ENCODE measurements around the gene RAB5A.
"Not testable (repeated sequence)": the region's sequence is repeated elsewhere in the genome, so short reads cannot be mapped to it uniquely, and the experiment has no call there.

Gene RAB5A, protein sequence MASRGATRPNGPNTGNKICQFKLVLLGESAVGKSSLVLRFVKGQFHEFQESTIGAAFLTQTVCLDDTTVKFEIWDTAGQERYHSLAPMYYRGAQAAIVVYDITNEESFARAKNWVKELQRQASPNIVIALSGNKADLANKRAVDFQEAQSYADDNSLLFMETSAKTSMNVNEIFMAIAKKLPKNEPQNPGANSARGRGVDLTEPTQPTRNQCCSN

DNA sequence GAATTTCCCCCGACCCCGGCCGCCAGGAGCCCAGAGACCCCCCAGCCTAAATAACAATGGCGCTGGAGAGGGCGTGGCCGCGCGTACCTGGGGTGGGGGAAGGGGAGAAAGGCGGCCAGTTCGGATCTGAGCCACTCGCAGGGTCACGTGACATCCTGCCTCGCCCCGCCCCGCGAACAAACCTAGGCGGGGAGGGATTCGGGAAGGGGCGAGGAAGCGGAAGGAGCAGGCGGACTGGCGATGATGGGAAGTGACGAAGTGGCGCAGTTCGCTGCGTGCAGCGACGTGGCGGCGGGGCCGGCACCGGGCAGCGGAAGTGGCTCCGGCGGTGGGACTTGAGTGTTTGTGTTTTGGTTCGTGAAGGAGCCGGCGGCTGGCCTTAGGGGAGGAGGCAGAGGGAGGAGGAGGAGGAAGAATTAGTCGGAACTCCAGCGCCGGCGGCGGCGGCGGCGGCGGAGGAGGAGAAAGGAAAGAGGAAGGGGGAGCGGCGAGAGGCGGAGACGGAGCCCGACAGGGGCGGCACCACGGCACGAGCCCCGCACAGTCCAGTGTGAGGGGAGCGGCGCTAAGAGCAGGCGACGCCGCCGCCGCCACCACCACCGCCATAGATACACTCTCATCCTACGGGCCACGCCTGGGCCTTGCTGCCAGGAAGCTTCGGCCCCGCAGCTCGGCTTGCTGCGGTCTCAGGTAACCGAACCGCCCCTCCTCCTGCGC is at the start of gene RAB5A:
TSS of gene RAB5A (plus strand) at position 266 of the 717 bp plus-strand sequence. CDS start 3,802 bp downstream, outside the sequence.
- peak; percentile 96 for DNase-seq (ENCODE audit: low read depth)

DNA sequence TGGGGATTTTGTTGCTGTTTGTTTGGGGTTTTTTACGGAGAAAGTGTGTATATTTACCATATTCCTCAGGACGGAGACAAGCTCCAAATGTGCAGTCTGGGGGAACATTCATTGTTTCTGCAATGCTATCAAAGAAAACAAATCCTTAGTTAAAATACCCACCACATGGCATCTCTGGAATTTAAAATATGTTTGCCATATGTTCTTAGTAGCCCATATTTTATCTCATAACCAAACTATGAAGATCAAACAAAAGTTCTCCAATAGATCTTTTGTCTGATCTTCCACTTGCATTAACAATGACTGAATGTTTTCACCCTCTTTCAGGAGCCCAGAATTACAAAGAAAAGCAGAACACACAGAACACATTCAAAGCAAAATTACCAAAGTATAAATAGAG is 48.2 kb upstream of the RAB5A start:
- no peak for DNase-seq (ENCODE audit: low read depth)

DNA sequence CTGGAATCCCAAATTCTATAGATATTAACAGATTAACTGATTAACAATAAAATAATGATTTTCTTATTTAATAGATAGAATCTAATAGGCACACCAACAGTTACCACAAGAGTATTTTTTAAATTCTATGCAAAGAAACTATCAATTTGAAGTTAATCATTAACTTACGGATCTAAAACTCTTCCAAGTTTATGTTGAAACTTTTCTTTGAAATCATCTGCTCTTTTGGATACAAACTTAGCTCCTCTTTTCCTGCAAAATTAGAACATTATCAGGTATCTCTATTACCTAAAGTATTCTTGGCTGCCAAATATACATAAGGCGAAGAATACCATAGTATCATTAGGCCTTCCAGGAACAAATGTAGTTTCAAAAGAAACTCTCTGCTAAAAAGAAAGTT is 47.6 kb upstream of the RAB5A start:
- DNase-seq (ENCODE audit: low read depth), result no peak

DNA sequence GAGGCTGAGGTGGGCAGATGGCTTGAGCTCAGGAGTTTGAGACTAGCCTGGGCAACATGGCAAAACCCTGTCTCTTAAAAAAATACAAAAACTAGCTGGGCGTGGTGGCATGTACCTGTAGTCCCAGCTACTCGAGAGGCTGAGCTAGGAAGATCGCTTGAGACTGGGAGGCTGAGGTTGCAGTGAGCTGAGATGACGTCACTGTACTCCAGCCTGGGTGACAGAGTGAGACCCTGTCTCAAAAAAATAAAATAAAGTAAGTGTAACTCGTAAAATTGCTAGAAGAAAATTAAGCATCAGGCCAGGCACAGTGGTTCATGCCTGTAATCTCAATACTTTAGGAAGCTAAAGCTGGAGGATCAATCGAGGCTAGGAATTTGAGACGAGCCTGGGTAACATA is 47.1 kb upstream of the RAB5A start:
- DNase-seq (ENCODE audit: low read depth), result not testable (repeated sequence)

DNA sequence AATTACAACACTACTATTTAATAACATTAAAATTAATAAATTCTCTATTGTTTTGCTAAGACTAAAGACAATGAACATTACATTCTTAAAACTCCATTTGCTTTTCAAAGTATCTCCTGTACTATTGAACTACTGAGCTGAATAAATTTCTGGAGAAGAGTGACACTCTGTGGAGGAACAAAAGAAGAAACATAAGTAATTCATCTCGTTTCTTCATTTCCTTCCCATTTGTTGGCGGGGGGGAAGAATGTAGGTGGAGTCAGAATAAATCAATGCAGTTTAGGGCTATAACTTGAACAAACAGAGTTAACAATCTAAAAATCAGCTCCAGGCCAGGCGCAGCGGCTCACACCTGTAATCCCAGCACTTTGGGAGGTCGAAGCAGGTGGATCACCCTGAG is 45.6 kb upstream of the RAB5A start:
- DNase-seq (ENCODE audit: low read depth), result no peak

DNA sequence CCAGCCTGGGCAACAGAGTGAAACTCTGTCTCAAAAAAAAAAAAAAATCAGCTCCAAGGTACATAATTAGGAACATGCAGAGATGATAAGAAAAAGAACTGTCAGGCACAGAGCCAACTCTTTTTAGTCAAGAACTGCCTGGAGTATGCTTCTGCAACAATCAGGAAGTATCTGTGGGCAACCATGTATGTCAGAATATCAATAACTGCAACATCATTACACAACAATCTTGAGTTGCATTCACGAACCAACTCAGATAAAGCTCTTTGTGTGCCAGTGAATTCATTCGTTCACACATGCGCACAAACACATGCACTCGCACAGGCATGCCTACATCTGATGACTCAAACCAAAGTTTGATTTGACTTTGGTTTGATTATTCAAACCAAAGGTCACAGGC is 45.0 kb upstream of the RAB5A start:
- DNase-seq (ENCODE audit: low read depth), result no peak

DNA sequence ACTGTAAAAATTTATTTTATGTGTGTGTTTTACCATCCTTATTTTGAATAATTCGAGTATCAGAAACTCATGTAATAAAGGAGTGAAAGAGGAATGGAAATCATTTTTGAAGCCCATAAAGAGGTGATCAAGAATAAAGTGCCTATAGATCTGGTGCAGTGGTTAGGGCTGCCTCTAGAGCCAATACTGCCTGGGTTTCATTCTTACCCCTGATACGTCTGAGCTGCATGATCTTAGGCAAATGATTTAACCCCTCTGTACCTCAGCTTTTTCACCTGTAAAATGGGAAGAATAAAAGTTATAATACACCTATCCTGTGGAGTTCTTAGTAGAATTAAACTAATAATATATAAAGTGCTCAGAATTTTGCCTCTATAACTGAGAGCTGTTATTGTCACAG is 43.2 kb upstream of the RAB5A start:
- DNase-seq (ENCODE audit: low read depth), result no peak

DNA sequence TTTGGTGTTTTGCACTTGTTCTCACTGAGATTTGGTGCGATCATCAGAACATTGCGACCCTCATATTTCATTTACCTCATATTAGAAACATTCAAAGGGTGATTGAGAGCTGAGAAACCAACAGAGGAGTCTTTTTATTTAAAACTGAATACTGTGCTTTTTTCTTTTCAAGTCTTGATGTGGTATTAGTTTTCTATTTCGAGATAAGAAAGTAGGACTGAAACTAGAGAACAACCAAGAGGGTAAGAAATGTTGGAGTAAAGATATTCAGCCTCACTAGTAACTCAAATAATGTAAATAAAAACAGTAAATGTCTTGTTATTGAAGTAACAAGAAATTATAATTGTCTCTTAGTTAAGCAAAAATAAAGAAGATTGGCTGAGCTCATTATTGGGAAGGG is 39.4 kb upstream of the RAB5A start:
- DNase-seq (ENCODE audit: low read depth), result no peak

DNA sequence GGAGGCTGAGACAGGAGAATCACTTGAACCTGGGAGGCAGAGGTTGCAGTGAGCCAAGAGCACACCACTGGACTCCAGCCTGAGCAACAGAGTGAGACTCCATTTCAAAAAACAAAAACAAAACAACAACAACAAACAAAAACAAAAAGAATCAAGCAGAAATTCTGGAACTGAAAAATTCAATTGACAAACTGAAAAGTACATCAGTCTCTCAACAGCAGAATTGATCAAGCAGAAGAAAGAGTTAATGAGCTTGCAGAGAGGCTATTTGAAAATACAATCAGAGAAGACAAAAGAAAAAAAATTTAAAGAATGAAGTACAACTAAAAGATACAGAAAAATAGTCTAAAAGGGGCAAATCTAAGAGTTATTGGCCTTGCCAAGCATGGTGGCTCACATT is 35.4 kb upstream of the RAB5A start:
- DNase-seq (ENCODE audit: low read depth), result no peak

DNA sequence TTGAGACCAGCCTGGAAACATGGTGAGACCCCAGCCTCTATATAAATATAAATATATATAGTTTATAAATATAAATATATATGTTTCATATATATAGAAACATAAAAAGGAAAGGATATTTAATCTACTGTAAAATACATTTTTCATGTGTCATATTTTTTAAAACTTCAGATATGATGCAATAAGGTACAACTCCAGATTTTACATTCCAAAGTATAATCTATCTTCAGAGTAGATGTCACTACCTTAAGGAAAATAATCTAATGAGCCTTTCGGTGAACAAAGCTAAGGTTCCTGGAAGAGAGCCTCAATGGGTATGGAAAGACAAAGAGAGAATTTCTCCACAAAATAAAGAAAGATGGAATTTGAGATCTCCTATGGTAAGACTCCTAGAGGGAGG is 29.7 kb upstream of the RAB5A start:
- no peak for DNase-seq (ENCODE audit: low read depth)

DNA sequence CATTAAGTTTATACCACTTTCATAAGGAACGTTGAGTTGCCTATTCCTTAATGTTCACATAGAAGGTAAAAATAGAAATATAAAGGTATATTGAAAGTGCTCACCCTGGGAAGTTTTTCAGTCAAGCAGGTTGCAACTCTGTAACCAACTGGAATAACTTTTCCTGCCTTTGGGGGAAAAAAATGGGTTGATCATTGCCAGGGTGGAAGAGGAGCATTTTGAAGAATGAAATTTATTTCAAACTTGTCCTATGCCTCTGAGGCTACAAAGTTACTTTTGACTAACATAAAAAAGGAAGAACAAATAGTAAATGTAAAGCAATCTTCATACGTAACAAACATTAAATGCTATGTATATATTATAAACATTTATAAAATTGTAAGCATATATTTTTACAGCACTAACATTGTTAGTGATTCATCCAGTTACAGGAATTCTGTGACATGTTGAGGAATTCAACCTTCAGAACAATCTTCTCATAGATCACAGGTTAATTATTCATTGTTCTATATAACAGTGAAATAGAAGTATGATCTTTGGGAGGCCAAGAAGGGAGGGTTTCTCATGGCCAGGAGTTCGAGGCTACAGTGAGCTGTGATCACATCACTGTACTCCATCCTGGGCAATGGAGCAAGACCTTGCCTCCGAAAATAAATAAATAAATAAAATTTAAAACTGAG is 26.4 kb upstream of the RAB5A start:
- DNase-seq (ENCODE audit: low read depth), result no peak

DNA sequence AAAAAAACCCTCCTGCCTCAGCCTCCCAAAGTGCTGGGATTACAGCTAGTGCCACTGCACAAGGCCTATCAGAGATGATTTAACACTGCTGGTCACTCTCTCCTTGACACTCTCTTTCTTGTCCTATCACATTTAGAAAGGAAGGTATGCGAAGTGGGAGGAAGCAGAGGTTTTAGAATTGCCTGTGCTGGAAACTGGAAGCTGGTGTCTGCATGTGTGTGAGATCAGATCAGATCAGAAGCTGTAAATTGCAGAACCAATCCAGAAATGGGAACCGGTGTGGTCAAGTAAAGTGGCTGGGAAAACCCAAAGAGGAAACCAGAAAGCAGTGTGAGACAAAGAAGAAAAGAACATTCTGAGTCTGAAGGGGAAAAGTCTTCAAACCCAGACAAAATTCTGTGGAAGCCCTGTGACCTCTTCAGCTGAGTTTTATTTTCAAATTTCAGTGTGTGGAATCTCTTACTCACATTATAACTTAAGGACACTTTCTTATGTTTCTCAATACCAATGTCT is 15.7 kb upstream of the RAB5A start:
- DNase-seq (ENCODE audit: low read depth), result no peak

DNA sequence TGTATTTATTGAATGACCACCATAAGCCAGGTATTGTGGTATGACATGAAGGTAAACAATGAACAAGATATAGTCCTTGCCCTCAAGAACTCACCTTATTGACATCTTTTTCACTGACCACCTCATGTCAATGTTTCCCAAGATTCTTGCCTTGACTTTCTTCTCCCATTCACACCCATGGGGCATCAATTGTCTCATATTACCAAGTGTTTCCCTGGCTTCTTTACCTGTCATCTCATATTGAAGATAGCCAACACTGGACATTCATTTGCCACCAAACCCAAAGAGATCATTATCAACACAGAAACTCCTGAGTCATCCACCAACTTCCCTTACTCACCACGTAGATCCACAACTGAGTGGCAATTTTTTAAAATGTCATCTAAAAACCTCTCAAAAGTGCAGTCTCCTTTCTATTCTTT is 15.1 kb upstream of the RAB5A start:
- no peak for DNase-seq (ENCODE audit: low read depth)

DNA sequence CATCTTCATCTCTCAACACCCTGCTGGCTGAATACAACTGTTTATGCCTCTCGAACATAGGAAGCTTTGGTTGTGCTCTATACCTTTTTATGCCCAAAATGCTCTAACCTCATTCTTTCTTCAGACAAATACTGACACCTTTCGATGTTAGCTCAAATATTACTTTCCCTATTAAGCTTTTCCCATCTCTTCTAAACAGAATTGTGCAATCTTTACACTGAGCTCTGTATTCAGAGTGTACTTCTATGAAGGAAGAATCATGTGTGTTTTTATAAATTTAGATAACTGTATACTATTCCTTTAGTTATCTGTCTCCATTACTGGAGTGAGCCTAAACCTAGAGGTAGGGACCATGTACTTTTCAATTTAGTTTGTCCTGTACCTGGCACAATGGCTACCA is 14.5 kb upstream of the RAB5A start:
- DNase-seq (ENCODE audit: low read depth), result no peak

DNA sequence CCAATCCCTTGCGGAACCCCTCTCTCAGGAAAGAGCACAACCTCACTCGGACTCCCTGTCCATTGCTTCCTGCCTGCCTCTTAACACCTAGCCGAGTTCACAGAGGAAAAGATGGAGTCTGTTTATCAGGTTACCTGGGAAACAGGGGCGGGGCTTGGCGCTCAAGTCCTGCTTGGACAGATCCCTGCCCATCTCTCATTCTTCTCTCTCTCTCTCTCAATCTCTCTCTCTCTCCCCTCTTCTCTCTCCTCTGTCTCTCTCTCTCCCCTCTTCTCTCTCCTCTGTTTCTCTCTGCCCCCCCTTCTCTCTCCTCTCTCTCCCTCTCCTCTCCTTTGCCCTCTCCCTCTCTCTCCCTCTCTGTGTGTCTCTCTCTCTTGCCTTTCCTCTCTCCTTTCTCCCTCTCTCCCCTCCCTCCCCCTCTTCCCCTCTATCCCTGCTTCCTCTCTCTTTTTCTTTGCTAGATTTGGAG is 12.8 kb upstream of the RAB5A start, which contains the start of gene EFHB:
TSS of gene EFHB (minus strand) at position 120 of the 469 bp plus-strand sequence. CDS start 199 bp downstream, outside the sequence.
- DNase-seq (ENCODE audit: low read depth), result no peak

DNA sequence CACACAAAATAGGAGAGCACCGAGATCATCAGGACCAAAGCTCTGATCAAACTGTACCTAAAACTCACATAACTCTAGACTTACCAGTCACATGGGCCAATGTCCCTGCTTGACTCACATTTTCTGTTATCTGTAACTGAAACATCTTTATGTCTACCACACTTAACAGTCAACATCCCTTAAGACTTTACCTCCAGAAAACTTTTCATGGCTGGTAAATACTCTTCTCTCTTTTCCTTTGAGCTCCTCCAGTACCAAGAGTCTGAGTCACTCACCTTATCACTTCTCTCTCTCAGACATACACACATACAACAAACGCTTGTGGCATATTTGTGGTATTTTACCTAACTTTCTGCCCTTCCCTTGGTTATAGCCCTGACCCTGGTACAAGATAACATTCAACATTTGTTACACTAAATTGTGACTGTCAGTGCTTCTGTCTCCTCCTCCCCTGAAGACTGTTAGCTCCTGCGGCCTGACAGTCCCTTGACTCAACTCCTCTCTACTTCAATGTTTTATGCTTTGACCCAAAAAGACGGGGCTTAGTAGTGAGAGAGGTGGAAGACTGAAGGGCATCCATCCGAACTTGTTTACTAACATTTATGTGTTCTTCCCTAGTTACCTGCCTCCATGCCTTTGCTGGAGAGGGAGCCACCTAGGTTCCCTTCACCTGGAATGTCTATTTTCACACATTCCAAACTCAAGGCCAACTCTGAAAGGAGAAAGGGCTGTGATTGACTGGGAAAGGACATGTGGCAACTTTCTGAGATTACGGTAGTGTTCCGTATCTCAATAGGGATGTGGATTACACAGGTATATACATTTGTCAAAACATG is 9.2 kb upstream of the RAB5A start:
- DNase-seq (ENCODE audit: low read depth), result no peak

DNA sequence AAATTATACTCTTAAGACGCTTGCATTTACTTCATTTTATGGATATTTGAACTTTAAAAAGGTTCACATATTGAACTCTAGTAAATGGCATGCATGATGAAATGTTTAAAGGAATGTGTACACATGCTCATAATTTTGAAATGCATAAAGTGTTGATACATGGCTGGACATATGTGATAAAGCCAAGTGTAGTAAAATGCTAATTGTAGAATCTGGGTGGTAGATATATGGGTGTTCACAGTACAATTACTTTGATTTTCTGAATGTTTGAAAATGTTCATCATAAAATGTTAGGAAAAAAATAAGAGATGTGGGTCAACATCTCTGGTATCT is 8.6 kb upstream of the RAB5A start:
- no peak for DNase-seq (ENCODE audit: low read depth)

DNA sequence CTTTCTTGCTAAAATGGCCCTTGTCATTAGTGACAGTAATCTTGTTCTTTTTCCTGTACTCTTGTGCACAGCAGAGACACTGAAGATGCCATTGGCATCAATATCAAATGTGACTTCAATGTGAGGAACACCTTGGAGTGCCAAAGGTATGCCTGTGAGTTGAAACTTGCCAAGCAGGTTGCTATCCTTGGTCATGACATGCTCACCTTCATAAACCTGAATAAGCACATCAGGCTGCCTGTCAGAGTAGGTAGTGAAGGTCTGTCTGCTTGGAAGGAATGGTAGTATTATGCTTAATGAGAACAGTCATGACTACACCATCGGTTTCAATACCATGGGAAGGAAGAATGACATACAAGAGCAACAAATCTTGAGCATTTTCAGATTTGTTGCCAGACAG is 6.3 kb upstream of the RAB5A start:
- DNase-seq (ENCODE audit: low read depth), result no peak

DNA sequence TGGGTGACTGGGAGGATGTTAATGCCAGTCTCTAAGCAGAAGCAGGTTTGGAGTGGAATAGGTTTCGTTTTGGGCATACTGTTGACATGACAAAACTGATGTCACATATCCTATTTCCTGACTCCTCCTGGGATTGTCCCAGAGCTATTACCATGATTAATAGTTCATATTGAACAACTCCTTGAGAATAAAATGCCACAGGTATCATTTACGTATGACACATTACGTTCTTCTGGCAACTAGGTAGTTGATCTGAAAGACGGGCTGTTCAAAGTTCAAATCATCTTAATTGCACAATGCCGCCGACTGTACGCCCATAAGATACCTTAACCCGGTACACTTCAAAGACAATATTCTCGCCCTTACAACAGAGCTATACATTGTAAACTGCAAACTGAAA is 1.4 kb upstream of the RAB5A start:
- no peak for DNase-seq (ENCODE audit: low read depth)

DNA sequence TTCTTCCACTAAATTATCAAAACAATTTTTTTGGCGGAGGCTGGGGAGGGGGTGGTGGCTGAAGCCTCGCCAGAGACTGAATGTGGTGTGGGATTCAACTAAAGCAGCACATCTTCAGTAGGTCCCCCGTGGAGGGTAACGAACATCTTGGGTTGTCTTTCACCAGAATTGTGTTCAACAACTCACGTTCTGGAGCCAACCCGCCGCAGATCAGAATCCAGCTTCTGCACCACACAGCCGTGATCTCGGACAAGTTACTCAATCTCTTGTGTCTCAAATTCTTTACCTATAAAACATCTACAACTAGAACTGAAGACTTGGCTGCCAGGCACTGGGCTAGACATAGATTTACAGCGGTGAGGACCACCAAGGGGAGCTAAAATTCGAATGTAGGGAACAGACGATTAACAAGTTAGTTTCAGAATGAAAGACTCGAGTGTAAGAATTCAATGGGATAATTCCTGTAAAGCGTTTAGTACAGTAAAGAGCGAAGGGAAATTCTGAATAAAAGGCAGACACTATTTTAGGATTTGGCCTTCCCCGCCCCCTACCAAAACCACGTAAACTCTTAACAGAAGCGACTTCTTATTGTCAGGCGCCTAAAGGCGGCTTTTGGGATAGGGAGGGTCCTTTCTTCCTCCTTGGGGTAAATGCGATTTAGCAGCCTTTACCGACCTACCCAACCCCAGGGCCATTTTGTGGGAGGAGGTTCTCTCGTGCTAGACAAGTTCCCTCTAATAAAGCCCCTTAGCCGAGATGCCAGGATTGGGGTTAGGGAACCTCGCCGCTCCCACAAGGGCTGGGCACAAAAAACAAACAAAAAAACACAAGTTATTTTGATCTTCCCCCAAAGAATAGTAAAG is 697 bp upstream of the RAB5A start:
- no peak for DNase-seq (ENCODE audit: low read depth)

DNA sequence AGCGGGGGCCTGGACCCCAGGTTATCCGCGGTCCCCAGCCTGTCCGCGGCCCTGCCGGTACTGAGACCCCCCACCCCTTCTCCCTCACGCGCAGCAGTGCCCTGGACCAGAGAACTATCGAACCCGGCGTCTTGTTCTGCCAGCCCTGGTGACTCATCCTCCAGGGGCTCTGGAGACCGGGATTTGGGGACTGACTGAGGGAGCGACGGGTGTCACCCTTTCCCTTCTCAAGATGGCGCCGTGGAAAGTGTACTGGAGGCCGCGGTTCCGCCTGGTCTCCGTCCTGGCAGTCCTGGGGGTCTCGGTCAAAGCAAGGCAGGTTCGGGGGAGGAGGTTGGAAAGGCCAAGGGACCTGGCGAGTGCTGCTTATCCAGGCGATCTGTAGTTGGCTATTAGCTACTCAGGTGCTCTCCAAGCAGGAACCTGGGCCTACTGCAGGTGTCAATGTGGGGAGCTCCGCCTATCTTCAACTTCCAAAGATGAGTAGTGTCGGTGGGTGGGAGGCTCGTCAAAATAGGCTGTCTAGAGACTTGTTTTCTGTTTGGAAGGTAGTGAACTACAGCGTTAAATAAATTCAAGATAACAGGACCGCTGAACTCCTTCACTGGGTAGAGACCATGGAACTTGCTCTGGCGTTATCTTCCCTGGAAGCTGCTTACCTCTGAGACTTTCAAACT is 790 bp downstream of the RAB5A start:
- peak; percentile 20 for DNase-seq (ENCODE audit: low read depth)
